Measurements from ENCODE around the gene CD3G.
"Not testable (repeated sequence)": the region's sequence is repeated elsewhere in the genome, so short reads cannot be mapped to it uniquely, and the experiment has no call there.

The CD3G gene

DNA sequence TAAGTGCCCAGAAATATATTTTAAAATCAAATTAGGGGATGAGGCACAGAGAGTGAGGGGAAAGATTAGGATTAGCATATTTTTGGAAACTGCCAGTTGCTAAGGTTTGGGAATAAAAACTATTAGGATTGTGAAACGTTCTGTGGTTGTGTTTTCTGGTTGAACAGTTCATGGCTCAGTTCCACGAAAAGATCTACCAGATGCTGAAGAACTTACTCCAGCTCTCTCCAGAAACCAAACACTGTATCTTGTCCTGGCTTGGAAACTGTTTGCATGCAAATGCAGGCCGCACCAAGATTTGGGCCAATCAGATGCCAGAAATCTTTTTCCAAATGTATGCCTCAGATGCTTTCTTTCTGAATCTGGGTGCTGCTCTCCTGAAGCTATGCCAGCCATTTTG, 30.6 kb downstream of the CD3G start:
- in situ Hi-C loops (cut with MboI; ENCODE audit: low sequenced_read_pairs): no loop called here

- in situ Hi-C loops (cut with MboI; ENCODE audit: low sequenced_read_pairs): no loop called here
Measured at GRCh38 chr11:118375978-118376377, 31.8 kb downstream of the CD3G start.

- in situ Hi-C loops (cut with MboI; ENCODE audit: low sequenced_read_pairs): no loop called here
Measured at GRCh38 chr11:118379497-118379896, 35.4 kb downstream of the CD3G start.

DNA sequence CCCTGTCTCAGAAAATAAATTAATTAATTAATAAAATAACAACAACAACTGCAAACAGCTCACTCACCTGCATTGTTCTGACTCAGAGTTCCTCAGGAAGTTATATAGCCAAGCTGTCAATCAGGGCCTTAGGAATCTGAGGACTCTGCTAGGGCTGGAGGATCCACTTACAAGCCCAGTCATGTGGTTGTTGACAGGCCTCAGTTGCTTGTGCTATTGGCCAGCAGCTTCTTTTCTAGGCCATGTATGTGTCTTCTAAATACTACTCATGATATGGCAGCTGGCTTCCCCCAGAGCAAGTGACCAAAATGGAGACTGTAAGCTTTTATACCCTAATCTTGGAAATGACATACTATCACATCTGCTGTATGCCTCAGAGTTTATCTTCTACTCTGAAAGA, 36.4 kb downstream of the CD3G start:
- in situ Hi-C loops (cut with MboI; ENCODE audit: low sequenced_read_pairs): no loop called here

DNA sequence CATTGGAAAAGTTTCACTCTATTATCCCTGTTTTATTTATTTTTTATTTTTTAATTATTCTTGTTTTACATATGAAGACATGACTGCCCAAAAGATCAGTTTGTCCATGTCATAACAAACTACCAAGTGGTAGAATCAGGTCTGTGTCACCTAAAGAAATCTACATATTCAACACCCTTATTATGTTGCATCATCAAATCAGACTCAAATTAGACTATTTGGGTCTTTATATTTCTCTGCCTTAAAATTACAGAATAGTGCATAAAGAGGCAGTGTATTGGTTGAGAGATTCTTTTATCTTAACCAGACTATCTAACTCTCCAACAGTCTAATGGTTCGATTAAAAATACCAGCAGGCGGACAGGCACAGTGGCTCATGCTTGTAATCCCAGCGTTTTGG, 38.8 kb downstream of the CD3G start:
- in situ Hi-C loops (cut with MboI; ENCODE audit: low sequenced_read_pairs): no loop called here

DNA sequence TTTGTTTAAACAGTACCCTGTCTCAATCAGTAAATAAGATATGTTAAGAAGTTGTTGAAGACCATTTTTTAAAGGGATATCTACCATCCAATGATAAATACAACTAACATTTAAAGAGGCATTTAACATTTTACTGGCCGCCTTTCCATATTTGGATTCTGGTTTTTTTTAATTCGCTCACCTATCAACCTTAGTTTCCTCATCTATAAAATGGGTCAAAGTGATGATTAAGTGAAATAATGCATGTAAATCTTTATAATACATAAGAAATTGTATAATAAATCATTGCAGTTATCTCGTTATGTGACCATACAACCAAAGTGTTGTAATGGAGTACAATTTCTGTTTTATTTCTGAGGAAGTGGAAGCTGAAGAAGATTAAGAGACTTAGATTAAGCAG, 39.5 kb downstream of the CD3G start:
- in situ Hi-C loops (cut with MboI; ENCODE audit: low sequenced_read_pairs): no loop called here

- in situ Hi-C loops (cut with MboI; ENCODE audit: low sequenced_read_pairs): loop anchor here (10.0 kb wide), 1 partner anchor 99 kb away; no protein-coding TSS in a partner anchor
Measured at GRCh38 chr11:118396097-118396501, 52.0 kb downstream of the CD3G start.

GRCh38 chr11:118397448-118397847, 53.3 kb downstream of the CD3G start:
- in situ Hi-C loops (cut with MboI; ENCODE audit: low sequenced_read_pairs): loop anchor here (10.0 kb wide), 1 partner anchor 97 kb away; no protein-coding TSS in a partner anchor

DNA sequence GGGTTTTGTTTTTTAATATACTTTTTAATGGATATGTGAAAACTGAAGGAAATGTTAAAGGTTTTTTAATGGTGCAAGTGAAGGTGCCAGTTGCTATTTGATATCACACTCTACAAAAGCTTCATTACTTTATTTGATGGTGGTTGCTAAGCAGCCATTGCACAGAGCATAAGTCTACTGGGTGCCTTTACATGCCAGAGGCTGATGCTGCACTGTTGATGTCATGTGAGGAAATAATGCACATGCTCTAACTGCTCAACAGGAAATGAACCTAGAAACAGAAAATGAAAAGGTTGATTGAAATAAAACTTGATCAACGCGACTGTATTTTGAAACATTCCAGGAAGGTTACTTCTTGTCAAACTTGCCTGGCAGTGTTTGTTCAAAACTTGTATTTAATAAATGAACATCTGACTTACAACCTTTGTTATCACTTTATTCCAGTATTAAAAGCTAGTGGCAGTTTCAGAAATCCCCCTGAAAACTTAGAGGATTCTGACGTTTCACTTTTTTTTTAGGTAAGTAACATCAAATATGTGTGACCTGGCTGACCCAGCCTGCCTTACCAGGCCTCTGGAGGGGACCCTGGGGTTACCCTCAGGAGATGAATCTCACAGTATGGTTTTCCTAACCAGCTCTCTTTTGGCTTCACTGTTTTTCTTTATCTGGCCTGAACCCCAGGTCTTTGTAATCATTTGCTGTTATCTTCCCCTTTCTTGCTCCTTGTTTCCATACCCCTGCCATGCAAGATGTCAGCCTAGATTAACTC, 54.8 kb downstream of the CD3G start:
- in situ Hi-C loops (cut with MboI; ENCODE audit: low sequenced_read_pairs): loop anchor here (10.0 kb wide), 1 partner anchor 96 kb away; no protein-coding TSS in a partner anchor

DNA sequence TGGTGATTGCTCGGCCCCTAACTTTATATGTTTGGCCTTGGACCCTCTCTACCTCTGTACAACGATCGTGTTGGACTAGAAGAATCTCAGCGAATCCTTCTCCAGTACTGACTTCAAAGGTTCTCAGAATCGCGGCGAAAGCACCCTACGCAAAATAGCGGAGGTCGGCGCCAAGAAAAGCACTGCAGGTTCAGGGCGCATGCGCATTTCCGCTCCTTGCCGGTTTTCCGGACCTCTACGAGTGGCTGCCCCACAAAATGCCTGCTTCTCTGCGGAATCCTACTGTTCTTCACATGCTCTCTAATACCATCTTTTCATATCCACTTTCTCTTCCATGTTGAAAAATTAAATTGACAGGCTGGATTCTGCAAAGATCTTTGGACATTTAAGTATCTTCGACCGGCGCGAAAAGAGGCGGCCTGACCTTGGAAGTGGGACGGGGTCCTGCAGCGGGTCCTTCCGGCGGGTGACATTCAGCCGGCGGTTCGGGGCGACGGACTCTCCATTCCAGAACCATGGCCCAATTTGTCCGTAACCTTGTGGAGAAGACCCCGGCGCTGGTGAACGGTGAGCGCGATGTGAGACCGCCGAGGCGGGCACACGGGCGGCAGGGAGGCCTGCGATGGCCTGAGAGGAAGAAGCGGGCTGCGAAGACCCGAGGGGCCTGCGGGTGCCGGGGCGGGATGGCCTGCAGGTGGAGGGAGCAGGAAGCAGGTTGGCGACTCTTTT, 57.2 kb downstream of the CD3G start, which contains the start of gene ATP5MG:
ATP5MG (plus strand) TSS at position 456 of the 729 bp plus-strand sequence; CDS start at position 516, 60 bp downstream.
- in situ Hi-C loops (cut with MboI; ENCODE audit: low sequenced_read_pairs): no loop called here

DNA sequence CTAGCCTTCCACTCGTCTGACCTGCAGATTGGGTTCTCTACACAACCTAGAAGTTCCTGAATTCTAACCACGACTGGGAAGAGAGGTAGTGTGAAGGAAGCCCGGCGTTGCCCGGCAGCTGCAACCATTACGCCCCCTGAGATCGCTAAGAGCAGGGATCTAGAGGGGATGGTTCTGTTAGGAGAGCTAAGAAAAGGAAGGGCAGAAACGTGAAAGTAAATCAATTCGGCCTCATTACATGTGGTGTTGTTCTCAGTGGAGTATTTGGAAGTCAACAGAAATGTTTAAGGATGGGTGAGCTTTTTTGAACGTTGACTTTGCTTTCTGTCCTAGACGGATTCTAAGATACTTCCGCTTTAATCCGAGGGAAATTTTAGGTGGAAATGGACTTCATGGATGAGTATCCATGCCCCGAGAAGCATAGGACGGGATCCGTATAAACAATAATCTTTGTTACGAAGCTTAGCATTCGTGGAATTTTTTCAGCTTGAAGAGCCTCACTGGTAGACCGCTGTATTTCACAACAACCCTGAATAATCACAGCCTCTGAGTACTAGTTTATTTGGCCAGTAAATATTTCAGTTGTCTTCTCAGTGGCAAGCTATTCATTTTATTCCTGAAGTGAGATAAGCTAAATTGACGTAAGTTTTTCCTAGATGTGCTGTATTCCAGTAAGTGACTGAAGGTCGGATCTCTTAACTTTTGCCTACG, 57.9 kb downstream of the CD3G start:
- in situ Hi-C loops (cut with MboI; ENCODE audit: low sequenced_read_pairs): no loop called here

- in situ Hi-C loops (cut with MboI; ENCODE audit: low sequenced_read_pairs): not testable (repeated sequence)
Measured at GRCh38 chr11:118402594-118402993, 58.5 kb downstream of the CD3G start.

Data from HL-60/S4 (cell line).